ENCODE results near the gene OSBPL1A. TPM values are rescaled to one million over a fixed set of nuclear protein-coding genes. Genes with fewer than 3 reads are reported as not detected.
A peak's percentile ranks its signal among the peaks of the same experiment; 100 is the strongest.

Gene OSBPL1A
- total and polyA plus RNA-seq, 4 experiments from 2014 or later: 2.4 to 5.3 (median 4.0) TPM

GRCh38 chr18:24176727-24177416 lies 220.8 kb downstream of the OSBPL1A start:
- intact Hi-C loops (cut with micrococcal nuclease): loop anchor here (1.0 kb wide), 1 partner anchor 312 kb away; no protein-coding TSS in a partner anchor
- peaks cover 0 to 5% of the 10 kb centered on the region in 2 donors for H3K27me3 Mint-ChIP-seq
- no peaks in the 10 kb centered on the region for H3K4me1 ChIP-seq (ENCODE audit: insufficient read depth, low read length)
- no peaks in the 10 kb centered on the region for H3K4me1 Mint-ChIP-seq
- no peaks in the 10 kb centered on the region for H3K9me3 Mint-ChIP-seq
- H3K27ac Mint-ChIP-seq: no peak overlapping the region
- no peak overlapping the region for H3K27ac ChIP-seq (ENCODE audit: low read depth, low read length)
- peak in 4 of 5 donors; percentile 5 to 11 (median 7) for DNase-seq
- POLR2A ChIA-PET (ENCODE audit: partially characterized antibody): no interaction called here
- H3K27me3 ChIP-seq (ENCODE audit: insufficient read depth, low read length): no peaks in the 10 kb centered on the region
- no peaks in the 10 kb centered on the region for H3K36me3 Mint-ChIP-seq
- no peak overlapping the region for H3K4me3 Mint-ChIP-seq
- CTCF ChIA-PET (ENCODE audit: partially characterized antibody): interaction anchor here (0.7 to 5.7 kb wide), 5 partner anchors 11 to 315 kb away, joined by 3 to 48 read pairs (median 4); no protein-coding TSS in a partner anchor
- no peak overlapping the region for H3K4me3 ChIP-seq (ENCODE audit: low read length in 2 of 2)
- H3K9me3 ChIP-seq (ENCODE audit: control insufficient read depth in 1 of 2, low read length in 2 of 2): no peaks in the 10 kb centered on the region
- H3K36me3 ChIP-seq (ENCODE audit: insufficient read depth, low read length): no peaks in the 10 kb centered on the region

- Histone ChIP-seq H3K4me1 (ENCODE audit: insufficient read depth, low read length) (no peaks in the 10 kb centered on the region), H3K36me3 (ENCODE audit: insufficient read depth, low read length) (no peaks in the 10 kb centered on the region), H3K27ac (ENCODE audit: low read depth, low read length) (no peak overlapping the region), H3K9me3 (ENCODE audit: control insufficient read depth in 1 of 2, low read length in 2 of 2) (no peaks in the 10 kb centered on the region), H3K27me3 (ENCODE audit: insufficient read depth, low read length) (no peaks in the 10 kb centered on the region), H3K4me3 (ENCODE audit: low read length in 2 of 2) (no peak overlapping the region)
- Mint-ChIP-seq H3K27ac (no peak overlapping the region), H3K4me1 (no peaks in the 10 kb centered on the region), H3K4me3 (no peak overlapping the region), H3K36me3 (no peaks in the 10 kb centered on the region), H3K9me3 (no peaks in the 10 kb centered on the region), H3K27me3 (peaks cover 0 to 7% of the 10 kb centered on the region in 2 donors)
- CTCF ChIA-PET (ENCODE audit: partially characterized antibody): interaction anchor here (5.7 kb wide), 1 partner anchor 314 kb away, joined by 48 read pairs; no protein-coding TSS in a partner anchor
- intact Hi-C loops (cut with micrococcal nuclease): no loop called here
- POLR2A ChIA-PET (ENCODE audit: partially characterized antibody): no interaction called here
- DNase-seq: no peak
Observed at GRCh38 chr18:24173997-24174396, 223.6 kb downstream of the OSBPL1A start.

GRCh38 chr18:24170360-24170759 lies 227.3 kb downstream of the OSBPL1A start:
- no peak for DNase-seq
- Histone ChIP-seq H3K36me3 (ENCODE audit: insufficient read depth, low read length) (no peaks in the 10 kb centered on the region), H3K27ac (ENCODE audit: low read depth, low read length) (no peak overlapping the region), H3K9me3 (ENCODE audit: control insufficient read depth in 1 of 2, low read length in 2 of 2) (no peaks in the 10 kb centered on the region), H3K27me3 (ENCODE audit: insufficient read depth, low read length) (no peaks in the 10 kb centered on the region), H3K4me3 (ENCODE audit: low read length in 2 of 2) (no peak overlapping the region), H3K4me1 (ENCODE audit: insufficient read depth, low read length) (no peaks in the 10 kb centered on the region)
- H3K4me3 Mint-ChIP-seq: no peak overlapping the region
- POLR2A ChIA-PET (ENCODE audit: partially characterized antibody): no interaction called here
- no peaks in the 10 kb centered on the region for H3K9me3 Mint-ChIP-seq
- peaks cover 0 to 7% of the 10 kb centered on the region in 2 donors for H3K27me3 Mint-ChIP-seq
- intact Hi-C loops (cut with micrococcal nuclease): no loop called here
- H3K4me1 Mint-ChIP-seq: no peaks in the 10 kb centered on the region
- CTCF ChIA-PET (ENCODE audit: partially characterized antibody): no interaction called here
- no peaks in the 10 kb centered on the region for H3K36me3 Mint-ChIP-seq
- H3K27ac Mint-ChIP-seq: no peak overlapping the region

- Mint-ChIP-seq H3K9me3 (no peaks in the 10 kb centered on the region), H3K4me3 (no peak overlapping the region), H3K27ac (no peak overlapping the region), H3K36me3 (no peaks in the 10 kb centered on the region), H3K4me1 (no peaks in the 10 kb centered on the region), H3K27me3 (peaks cover 0 to 3% of the 10 kb centered on the region in 2 donors)
- H3K4me1 ChIP-seq (ENCODE audit: insufficient read depth, low read length): no peaks in the 10 kb centered on the region
- no peaks in the 10 kb centered on the region for H3K27me3 ChIP-seq (ENCODE audit: insufficient read depth, low read length)
- ChIA-PET CTCF (ENCODE audit: partially characterized antibody) (no interaction called here), POLR2A (ENCODE audit: partially characterized antibody) (no interaction called here)
- no peak overlapping the region for H3K4me3 ChIP-seq (ENCODE audit: low read length in 2 of 2)
- no peak for DNase-seq
- H3K9me3 ChIP-seq (ENCODE audit: control insufficient read depth in 1 of 2, low read length in 2 of 2): no peaks in the 10 kb centered on the region
- no peak overlapping the region for H3K27ac ChIP-seq (ENCODE audit: low read depth, low read length)
- intact Hi-C loops (cut with micrococcal nuclease): no loop called here
- no peaks in the 10 kb centered on the region for H3K36me3 ChIP-seq (ENCODE audit: insufficient read depth, low read length)
Observed at GRCh38 chr18:24168496-24168895, 229.1 kb downstream of the OSBPL1A start.

GRCh38 chr18:24161304-24161703 lies 236.3 kb downstream of the OSBPL1A start:
- Histone ChIP-seq H3K9me3 (ENCODE audit: control insufficient read depth in 1 of 2, low read length in 2 of 2) (no peaks in the 10 kb centered on the region), H3K36me3 (ENCODE audit: insufficient read depth, low read length) (no peaks in the 10 kb centered on the region), H3K27me3 (ENCODE audit: insufficient read depth, low read length) (no peaks in the 10 kb centered on the region), H3K4me3 (ENCODE audit: low read length in 2 of 2) (no peak overlapping the region), H3K4me1 (ENCODE audit: insufficient read depth, low read length) (no peaks in the 10 kb centered on the region), H3K27ac (ENCODE audit: low read depth, low read length) (no peak overlapping the region)
- POLR2A ChIA-PET (ENCODE audit: partially characterized antibody): no interaction called here
- Mint-ChIP-seq H3K9me3 (no peaks in the 10 kb centered on the region), H3K27me3 (no peaks in the 10 kb centered on the region), H3K27ac (no peak overlapping the region), H3K4me3 (no peak overlapping the region), H3K36me3 (peaks cover 0 to 6% of the 10 kb centered on the region in 2 donors), H3K4me1 (no peaks in the 10 kb centered on the region)
- intact Hi-C loops (cut with micrococcal nuclease): no loop called here
- CTCF ChIA-PET (ENCODE audit: partially characterized antibody): no interaction called here
- DNase-seq: no peak

- H3K27ac ChIP-seq (ENCODE audit: low read depth, low read length): no peak overlapping the region
- POLR2A ChIA-PET (ENCODE audit: partially characterized antibody): no interaction called here
- H3K27me3 Mint-ChIP-seq: no peaks in the 10 kb centered on the region
- H3K9me3 Mint-ChIP-seq: no peaks in the 10 kb centered on the region
- no peaks in the 10 kb centered on the region for H3K4me1 ChIP-seq (ENCODE audit: insufficient read depth, low read length)
- H3K27ac Mint-ChIP-seq: no peak overlapping the region
- H3K9me3 ChIP-seq (ENCODE audit: control insufficient read depth in 1 of 2, low read length in 2 of 2): no peaks in the 10 kb centered on the region
- CTCF ChIA-PET (ENCODE audit: partially characterized antibody): no interaction called here
- H3K4me3 Mint-ChIP-seq: no peak overlapping the region
- H3K4me3 ChIP-seq (ENCODE audit: low read length in 2 of 2): no peak overlapping the region
- peaks cover 0 to 11% of the 10 kb centered on the region in 2 donors for H3K36me3 Mint-ChIP-seq
- no peak for DNase-seq
- H3K36me3 ChIP-seq (ENCODE audit: insufficient read depth, low read length): no peaks in the 10 kb centered on the region
- intact Hi-C loops (cut with micrococcal nuclease): no loop called here
- no peaks in the 10 kb centered on the region for H3K27me3 ChIP-seq (ENCODE audit: insufficient read depth, low read length)
- H3K4me1 Mint-ChIP-seq: no peaks in the 10 kb centered on the region
Observed at GRCh38 chr18:24160086-24160485, 237.5 kb downstream of the OSBPL1A start.

- Histone ChIP-seq H3K27ac (ENCODE audit: low read depth, low read length) (no peak overlapping the region), H3K36me3 (ENCODE audit: insufficient read depth, low read length) (no peaks in the 10 kb centered on the region), H3K4me1 (ENCODE audit: insufficient read depth, low read length) (no peaks in the 10 kb centered on the region), H3K27me3 (ENCODE audit: insufficient read depth, low read length) (no peaks in the 10 kb centered on the region), H3K4me3 (ENCODE audit: low read length in 2 of 2) (no peak overlapping the region), H3K9me3 (ENCODE audit: control insufficient read depth in 1 of 2, low read length in 2 of 2) (no peaks in the 10 kb centered on the region)
- Mint-ChIP-seq H3K27ac (no peak overlapping the region), H3K9me3 (no peaks in the 10 kb centered on the region), H3K4me1 (no peaks in the 10 kb centered on the region), H3K4me3 (no peak overlapping the region), H3K27me3 (no peaks in the 10 kb centered on the region), H3K36me3 (peaks cover 0 to 11% of the 10 kb centered on the region in 2 donors)
- POLR2A ChIA-PET (ENCODE audit: partially characterized antibody): no interaction called here
- no peak for DNase-seq
- intact Hi-C loops (cut with micrococcal nuclease): no loop called here
- CTCF ChIA-PET (ENCODE audit: partially characterized antibody): no interaction called here
Observed at GRCh38 chr18:24157855-24158254, 239.8 kb downstream of the OSBPL1A start.

All from CD4-positive, alpha-beta memory T cell (primary cell).